GM18526 (cell line): ENCODE data around the gene SMIM13.

Source experiments
- POLR2A ChIP-seq: IDR thresholded peaks from 3 replicates; pipeline ENCODE4 v1.6.1; 2011; ENCODE audit not compliant: insufficient read length; ENCODE audit errors: extremely low read depth

Gene SMIM13

DNA sequence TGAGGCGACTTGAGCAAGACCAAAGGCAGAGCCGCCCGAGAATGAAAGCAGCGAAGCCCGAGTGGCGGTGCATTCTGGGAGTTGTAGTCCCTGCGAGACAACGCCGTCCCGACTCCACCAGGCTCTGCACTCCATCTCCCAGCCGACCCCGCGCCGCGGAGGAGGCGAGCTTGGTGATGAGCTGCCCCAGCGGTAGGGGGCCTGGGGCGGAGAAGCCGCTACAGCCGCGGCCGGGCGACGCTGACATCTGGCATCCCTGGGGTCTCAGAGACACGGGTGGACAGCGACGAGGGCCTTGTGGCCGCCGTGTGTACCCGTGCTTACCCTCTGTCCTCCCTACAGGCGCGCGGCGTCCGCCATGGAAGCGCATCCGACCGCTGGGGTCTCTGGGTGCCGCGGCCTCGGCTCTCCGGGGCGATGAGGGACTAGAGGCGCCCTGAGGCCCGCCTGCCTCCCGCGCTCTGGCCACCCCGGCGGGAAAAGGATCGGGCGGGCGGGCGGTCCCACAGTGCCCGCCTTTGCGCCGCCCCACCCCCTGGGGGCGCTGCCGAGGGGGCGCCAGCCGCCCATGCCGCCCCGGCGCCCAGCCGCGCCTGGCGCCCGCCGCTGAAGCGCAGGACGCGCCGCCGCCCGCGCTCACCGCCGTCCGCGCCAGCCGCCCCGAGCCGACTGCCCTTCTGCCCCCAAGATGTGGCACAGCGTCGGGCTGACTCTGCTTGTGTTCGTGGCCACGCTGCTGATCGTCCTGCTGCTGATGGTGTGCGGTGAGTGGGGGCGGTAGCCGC, at the start of gene SMIM13:
Gene SMIM13, plus strand, starts transcription at position 209 of the 785 bp plus-strand sequence. Its CDS starts 480 bp downstream, at position 689.
- TF ChIP-seq POLR2A, result peak; percentile 62

DNA sequence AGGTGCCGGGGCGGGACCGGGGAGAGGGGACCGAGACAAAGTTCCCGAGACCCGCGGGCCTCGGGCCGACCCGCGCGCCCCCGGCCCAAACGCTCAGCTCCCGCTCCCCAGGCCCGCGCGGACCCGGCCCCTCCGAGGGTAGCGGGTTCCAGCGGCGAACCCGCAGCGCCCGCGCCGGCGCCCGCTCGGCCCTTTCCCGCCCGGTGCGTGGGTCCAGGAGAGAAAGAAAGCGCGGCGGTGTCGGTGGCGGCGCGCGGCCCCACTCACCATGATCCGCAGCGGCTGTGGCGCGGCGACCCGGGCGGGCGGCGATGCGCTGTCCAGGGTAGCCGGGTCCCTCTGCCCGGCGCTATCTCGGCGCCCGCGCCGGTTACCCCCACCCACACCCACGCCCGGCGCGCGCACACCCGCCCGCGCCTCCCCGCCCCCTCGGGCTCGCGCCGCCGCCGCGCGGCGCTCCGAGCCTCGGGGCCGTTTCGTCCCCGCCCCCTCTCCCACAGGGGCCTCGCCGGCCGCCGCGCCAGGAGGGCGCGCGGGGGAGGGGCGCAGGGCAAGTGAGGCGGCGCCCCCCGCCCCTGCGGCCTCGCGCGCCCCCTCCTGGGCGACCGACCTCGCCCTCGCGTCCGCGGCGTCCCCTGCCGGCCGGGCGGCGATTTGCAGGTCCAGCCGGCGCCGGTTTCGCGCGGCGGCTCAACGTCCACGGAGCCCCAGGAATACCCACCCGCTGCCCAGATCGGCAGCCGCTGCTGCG, 49.5 kb upstream of the SMIM13 start, which contains the start of gene ELOVL2:
Gene ELOVL2, minus strand, starts transcription at position 345 of the 751 bp plus-strand sequence. Its CDS starts 75 bp downstream, at position 270.
- TF ChIP-seq POLR2A, result no peak

DNA sequence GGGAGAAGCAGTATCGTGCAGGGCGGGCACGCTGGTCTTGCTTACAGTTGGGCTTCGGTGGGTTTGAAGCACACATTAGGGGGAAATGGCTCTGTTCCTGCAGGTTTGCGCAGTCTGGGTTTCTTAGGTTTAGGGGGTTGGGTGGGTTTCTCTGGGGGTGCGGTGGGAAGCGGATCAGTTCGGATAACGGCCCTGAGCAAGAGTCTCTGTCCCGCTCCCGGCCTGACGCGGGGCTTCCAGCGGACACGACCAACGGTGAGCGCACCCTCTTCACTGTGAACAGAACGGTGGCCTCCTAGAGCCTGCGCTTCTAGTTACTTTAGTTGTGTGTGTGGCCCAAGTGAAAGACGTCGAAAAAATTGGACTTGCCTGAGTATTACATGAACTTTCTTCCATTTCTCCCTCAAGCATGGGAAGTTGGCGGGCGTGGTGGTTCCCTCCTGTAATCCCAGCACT, 48.9 kb upstream of the SMIM13 start:
- no peak for TF ChIP-seq POLR2A

DNA sequence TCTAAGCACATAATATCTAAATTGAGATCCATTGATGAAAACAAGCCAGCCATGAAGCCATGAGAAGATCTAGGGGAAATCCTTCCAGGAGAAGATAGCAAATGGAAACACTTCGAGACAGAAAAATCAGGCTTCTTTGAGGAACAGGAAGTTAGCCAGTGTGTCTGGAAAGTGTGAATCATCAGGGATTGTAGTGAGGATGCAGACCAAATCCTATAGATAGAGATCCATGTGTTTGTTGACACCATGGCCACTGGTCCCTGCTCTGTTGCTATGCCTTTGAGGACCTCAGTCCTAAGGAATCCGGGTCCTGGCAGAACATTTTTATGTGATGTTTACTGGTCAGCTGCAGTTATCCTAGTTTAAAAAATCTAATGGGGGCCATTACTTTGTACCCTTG, 42.9 kb upstream of the SMIM13 start:
- no peak for TF ChIP-seq POLR2A

DNA sequence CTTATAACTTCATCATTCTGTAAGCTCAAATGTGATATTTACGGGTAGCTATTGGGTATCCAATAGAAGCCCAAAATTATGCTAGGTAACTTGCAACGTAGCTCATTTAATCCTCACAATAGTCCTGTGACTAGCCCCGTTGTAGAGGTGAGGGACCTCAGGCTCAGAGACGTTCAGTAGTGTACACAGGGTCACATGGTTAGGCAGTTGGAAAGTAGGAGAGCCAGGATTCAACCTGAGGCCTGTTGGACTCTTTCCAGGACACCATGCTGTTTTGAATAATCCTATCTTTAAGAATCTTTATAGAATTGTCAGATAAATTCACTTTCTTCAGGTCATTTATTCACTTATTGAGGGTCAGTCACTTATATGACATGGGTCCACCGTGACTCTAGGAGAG, 40.3 kb upstream of the SMIM13 start:
- no peak for TF ChIP-seq POLR2A

DNA sequence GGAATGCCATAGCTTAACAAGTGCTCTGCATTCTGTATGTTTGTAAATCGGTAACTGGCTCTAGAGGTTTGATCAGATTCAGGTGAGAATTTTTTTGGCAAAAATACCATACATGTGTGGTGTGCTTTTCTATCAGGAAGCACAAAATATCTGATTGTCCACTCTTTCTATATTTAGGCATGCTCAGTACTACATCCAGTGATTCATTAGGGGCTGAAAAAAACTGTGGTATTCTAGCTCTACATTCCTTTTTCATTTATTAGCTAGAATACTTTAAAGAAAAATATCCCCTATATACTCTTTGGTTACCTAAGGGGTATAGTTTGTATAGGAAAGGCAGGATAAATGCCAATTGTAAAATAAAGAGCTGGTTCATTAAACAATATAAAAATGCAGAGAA, 38.9 kb upstream of the SMIM13 start:
- no peak for TF ChIP-seq POLR2A

DNA sequence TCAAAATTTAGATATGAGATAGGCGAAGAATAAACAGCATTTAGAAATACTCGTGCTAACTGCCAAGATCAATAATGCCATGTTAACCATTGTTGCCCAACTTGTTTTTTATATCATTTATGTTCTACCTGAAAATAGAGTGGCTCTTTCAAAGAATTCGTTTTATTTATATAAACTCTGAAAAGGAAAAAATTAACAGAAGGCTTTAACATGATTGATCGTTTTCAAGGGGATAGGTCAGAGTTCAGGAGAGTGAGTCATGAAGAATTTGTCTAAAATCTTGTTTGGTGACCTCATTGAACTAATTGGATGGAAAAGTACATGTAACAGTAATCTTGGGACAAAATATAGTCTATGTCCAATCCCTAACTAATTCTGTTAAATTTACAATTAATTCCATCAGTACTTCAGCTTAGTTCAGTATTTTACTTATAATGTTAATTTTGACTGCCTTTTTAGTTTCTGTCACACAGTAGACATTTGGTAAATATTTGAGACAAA, 38.5 kb upstream of the SMIM13 start:
- no peak for TF ChIP-seq POLR2A

DNA sequence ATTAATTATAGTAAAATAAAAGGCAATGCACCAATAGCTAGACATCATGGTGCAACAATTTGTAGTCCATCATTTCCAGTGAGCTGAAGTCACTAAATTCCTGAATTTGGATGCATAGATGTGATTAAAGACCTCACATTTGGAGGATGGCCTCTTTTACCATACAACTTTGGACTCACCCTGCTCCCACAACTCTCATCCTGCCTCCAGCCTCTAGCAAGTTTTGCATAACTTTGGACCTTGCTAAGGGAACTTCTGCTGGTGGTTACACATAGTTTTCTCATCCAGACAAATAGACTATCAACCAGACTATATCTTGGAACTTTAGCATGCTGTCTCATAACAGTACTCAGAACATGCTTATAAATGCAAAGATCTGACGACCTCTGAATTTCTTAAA, 36.8 kb upstream of the SMIM13 start:
- no peak for TF ChIP-seq POLR2A

DNA sequence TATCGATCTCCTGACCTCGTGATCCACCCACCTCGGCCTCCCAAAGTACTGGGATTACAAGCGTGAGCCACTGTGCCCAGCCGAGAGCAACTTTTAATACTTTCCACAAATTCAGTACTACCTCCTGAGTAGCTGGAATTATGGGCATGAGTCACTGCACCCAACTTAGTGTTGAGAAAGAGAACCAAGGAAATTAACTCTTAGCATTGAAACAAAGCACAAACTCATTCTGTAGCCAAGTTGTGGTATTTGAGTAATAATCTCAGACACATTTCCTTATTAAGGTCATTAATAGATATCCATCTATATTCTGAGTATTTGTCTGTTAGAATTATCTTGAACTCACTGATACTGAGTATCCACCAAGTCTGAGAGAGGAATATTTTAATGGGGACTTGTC, 35.2 kb upstream of the SMIM13 start:
- TF ChIP-seq POLR2A, result no peak

DNA sequence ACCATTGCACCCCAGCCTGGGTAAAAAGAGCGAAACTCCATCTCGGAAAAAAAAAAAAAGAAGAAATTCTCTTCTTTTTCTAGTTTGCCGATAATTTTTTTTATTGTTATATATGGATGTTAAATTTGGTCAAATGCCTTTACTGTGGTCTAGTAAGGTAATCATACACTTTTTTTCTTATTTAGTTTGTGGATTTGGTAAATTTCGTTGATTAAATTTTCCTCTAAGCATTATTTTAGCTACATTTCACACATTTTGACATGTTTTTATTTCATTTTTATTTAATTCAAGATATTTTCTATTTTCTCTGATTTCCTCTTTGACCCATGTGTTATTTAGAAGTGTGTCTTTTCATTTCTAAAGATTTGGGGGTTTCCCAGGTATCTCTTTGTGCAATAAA, 31.6 kb upstream of the SMIM13 start:
- no peak for TF ChIP-seq POLR2A

DNA sequence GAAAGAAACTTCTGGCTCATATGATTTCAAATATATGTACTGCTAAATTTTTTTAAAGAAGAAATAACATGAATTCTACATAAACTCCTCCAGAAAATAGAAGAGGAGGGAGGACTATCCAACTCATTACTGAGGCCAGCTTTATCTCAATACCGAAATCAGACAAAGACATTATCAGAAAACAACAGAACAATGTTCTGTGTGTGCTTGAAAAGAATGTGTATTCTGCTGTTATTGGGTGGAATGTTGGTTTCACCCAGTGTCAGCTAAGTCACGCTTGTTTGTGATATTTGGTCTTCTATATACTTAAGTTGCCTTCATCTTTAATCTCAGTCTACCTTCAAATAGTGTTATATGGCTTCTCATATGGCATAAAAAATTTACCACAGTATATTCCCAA, 30.9 kb upstream of the SMIM13 start:
- no peak for TF ChIP-seq POLR2A

DNA sequence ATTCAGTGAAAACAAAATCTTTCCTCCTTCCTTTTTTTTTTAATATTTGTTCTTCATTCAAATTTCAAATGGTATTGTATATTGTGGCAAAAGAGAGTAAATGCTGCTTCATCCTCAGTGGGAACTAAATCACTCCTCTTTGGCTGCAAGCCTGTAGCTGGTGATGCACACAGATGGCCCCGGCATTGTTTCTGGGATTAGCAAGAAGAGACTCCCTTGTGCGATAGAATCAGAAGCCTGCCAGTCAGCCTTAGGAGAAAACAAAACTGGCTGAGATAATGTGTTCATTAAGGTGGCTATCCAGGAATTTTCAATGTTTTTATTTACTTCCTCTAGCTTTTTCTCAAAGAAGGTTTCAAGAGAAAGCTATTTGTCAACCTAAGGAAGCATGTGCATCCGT, 28.8 kb upstream of the SMIM13 start:
- TF ChIP-seq POLR2A, result no peak

DNA sequence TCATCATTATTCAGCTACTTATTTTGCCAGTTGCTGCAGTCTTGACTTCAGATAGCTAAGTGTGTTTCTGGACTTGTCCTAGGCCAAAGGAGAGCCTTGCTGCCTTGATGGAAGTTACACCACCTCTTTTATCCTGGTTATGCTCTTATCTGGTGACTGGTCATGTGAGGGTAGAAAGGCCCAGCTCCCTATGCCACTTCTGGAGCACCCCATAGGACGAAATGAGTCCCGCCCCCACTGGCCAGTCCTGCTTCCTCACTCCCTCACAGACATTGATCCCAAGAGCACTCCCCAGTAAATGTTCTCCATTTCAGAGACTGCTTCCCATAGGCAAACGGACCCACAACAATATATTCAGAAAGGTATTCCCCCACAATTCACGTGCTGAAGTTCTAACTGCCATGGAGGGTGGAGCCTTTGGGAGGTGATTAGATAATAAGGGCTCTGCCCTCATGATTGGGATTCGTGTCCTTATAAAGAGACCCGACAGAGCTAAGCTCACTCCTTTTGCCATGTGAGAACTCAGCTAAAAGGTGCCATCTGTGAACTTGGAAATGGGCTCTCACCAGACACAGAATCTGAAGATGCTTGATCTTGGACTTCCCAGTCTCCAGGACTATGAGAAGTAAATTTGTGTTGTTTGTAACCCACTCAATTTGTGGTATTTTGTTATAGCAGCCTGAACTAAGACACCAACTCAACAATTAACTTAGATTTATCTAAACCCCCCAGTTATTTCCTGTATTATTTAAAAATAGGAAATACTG, 28.0 kb upstream of the SMIM13 start:
- TF ChIP-seq POLR2A, result no peak

DNA sequence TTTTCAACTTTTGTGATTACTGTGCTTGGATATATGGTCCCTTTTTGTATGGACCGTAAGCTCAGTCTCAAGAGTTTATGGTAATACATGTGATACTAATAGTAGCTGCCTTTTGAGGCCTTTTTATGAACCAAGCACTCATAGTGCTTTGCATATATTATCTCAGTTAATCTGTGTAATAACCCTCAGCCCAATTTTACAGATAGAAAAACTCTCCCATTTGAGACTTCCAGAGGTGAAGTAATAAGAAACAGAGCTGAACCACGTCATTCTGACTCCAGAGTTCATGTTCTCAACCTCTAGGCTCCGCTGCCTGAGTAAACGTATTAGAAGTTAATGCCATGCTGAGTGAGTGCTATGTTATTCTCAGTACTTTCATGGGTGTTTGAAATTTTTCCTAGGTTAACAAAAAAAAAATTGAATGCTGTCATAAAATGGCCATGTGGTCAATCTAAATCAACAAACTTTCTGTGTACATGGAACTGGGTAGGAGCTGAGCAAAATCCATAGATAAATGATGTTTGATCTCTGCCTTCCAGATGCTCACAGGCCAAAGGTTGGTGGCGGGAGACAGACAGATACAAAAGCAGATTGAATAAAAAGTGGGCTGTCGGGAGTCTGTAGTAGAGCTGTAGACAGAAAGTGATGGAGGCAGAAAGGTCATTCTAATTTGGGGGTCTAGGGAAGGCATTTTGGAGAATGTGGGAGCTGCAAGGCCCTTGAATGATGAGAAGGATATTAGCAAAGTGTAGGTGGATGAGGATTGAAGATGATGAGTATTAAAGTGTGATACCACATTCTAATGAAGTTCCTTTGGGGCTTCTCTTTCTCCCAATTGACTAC, 26.9 kb upstream of the SMIM13 start:
- TF ChIP-seq POLR2A, result no peak
